Measurements from ENCODE around the gene MED22.
"Not testable (repeated sequence)": the region's sequence is repeated elsewhere in the genome, so short reads cannot be mapped to it uniquely, and the experiment has no call there.

MED22 gene

GRCh38 chr9:133327834-133328484, 20.0 kb downstream of the MED22 start:
- H3K4me1 Mint-ChIP-seq (ENCODE audit: low read depth) = peaks cover 2% of the 10 kb centered on the region
- no peak overlapping the region for H3K4me3 Mint-ChIP-seq
- no peaks in the 10 kb centered on the region for H3K9me3 Mint-ChIP-seq
- H3K27me3 Mint-ChIP-seq (ENCODE audit: low read depth) = no peaks in the 10 kb centered on the region
- peaks cover 6% of the 10 kb centered on the region for H3K36me3 Mint-ChIP-seq (ENCODE audit: low read depth)
- no peak overlapping the region for H3K27ac Mint-ChIP-seq

- H3K9me3 Mint-ChIP-seq; H3K36me3 Mint-ChIP-seq (ENCODE audit: low read depth); H3K27ac Mint-ChIP-seq; H3K4me1 Mint-ChIP-seq (ENCODE audit: low read depth); H3K4me3 Mint-ChIP-seq; H3K27me3 Mint-ChIP-seq (ENCODE audit: low read depth): not testable (repeated sequence)
These were observed 20.9 kb downstream of the MED22 start for GRCh38 chr9:133327021-133327420.

GRCh38 chr9:133323991-133324703, 23.8 kb downstream of the MED22 start:
- Mint-ChIP-seq H3K4me3 (no peak overlapping the region), H3K9me3 (no peaks in the 10 kb centered on the region), H3K27ac (no peak overlapping the region), H3K27me3 (ENCODE audit: low read depth) (no peaks in the 10 kb centered on the region), H3K36me3 (ENCODE audit: low read depth) (no peaks in the 10 kb centered on the region), H3K4me1 (ENCODE audit: low read depth) (no peaks in the 10 kb centered on the region)

DNA sequence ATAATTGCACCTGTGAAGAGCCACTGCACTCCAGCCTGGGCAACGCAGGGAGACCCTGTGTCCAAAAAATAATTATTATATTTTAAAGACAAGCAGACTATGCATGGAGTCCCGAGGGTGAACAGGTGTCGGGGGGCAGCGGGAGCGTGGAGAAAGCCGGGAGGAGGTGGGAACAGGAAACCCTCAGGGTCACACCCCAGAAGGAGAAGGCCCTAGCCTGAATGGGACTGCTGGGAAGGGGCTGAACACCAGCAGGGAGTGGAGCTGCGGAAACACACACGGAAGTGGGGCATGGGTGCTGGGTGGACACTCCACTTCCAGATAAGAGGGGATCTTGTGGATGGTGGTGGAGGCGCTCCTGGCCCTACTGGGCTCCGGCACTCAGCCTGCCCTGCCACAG, 24.7 kb downstream of the MED22 start:
- Mint-ChIP-seq H3K27me3 (ENCODE audit: low read depth) (no peaks in the 10 kb centered on the region), H3K9me3 (no peaks in the 10 kb centered on the region), H3K36me3 (ENCODE audit: low read depth) (no peaks in the 10 kb centered on the region), H3K4me1 (ENCODE audit: low read depth) (no peaks in the 10 kb centered on the region), H3K4me3 (no peak overlapping the region), H3K27ac (no peak overlapping the region)

DNA sequence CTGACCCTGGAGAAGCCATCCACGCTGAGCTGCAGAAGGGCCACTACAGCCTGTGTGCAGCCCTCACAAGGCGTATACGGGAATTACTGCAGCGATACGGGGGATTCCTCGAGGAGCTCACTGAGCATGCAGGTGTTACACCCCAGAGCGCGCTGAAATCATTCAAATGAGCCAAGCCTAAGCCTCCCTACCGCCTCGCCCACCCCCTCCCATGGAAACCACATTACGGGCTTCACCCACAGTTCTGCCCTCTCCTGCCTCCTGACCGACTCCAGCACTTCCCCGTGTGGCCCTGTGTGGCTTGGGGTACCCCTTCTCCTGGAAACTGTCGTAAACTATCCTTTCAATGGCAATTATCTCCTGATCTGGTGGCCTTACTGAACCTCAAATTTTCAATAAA, 25.2 kb downstream of the MED22 start:
- Mint-ChIP-seq H3K27me3 (ENCODE audit: low read depth) (no peaks in the 10 kb centered on the region), H3K4me1 (ENCODE audit: low read depth) (no peaks in the 10 kb centered on the region), H3K27ac (no peak overlapping the region), H3K36me3 (ENCODE audit: low read depth) (no peaks in the 10 kb centered on the region), H3K4me3 (no peak overlapping the region), H3K9me3 (no peaks in the 10 kb centered on the region)

GRCh38 chr9:133321411-133321935, 26.5 kb downstream of the MED22 start:
- Mint-ChIP-seq H3K9me3 (no peaks in the 10 kb centered on the region), H3K4me1 (ENCODE audit: low read depth) (no peaks in the 10 kb centered on the region), H3K27ac (no peak overlapping the region), H3K27me3 (ENCODE audit: low read depth) (no peaks in the 10 kb centered on the region), H3K36me3 (ENCODE audit: low read depth) (no peaks in the 10 kb centered on the region), H3K4me3 (no peak overlapping the region)

GRCh38 chr9:133320421-133320881, 27.5 kb downstream of the MED22 start:
- no peak overlapping the region for H3K4me3 Mint-ChIP-seq
- no peaks in the 10 kb centered on the region for H3K36me3 Mint-ChIP-seq (ENCODE audit: low read depth)
- no peaks in the 10 kb centered on the region for H3K27me3 Mint-ChIP-seq (ENCODE audit: low read depth)
- no peak overlapping the region for H3K27ac Mint-ChIP-seq
- H3K4me1 Mint-ChIP-seq (ENCODE audit: low read depth) = no peaks in the 10 kb centered on the region
- H3K9me3 Mint-ChIP-seq = no peaks in the 10 kb centered on the region

DNA sequence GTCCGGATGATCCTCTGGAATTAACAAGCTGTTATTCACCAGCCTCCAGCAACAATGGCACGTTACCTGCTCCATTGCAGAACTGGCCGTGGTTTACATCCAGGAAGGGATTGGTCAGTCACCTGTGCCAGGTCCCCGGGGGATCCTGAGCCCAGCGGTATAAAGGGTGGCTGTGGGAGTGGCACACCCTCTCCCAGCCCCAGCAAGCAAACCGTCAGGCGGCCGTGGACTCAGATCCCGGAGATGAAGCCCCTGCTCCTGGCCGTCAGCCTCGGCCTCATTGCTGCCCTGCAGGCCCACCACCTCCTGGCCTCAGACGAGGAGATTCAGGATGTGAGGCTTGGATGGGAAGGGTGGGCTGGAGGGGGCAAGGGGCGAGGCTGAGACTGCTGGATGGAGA, 30.4 kb downstream of the MED22 start:
- not testable (repeated sequence) for H3K36me3 Mint-ChIP-seq (ENCODE audit: low read depth); H3K4me3 Mint-ChIP-seq; H3K27me3 Mint-ChIP-seq (ENCODE audit: low read depth); H3K4me1 Mint-ChIP-seq (ENCODE audit: low read depth); H3K27ac Mint-ChIP-seq; H3K9me3 Mint-ChIP-seq

DNA sequence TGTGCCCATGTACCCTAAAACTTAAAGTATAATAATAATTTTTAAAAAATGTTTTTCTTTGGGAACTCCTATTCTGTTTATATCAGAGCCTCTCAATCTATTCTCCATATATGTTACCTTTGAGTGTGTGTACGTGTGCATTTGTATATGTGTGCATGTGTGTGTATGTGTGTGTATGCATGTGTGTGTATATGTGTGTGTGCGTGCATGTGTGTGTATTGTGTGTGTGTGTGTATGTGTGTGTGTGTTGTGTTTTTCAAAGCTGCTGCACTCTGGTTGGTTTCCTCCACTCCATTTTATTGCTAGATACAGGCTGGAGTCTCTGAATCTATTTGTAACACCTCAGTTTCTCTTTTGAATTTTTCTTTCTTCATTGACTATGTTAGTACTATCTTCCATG, 31.9 kb downstream of the MED22 start:
- H3K27me3 Mint-ChIP-seq (ENCODE audit: low read depth) = no peaks in the 10 kb centered on the region
- no peaks in the 10 kb centered on the region for H3K9me3 Mint-ChIP-seq
- H3K4me3 Mint-ChIP-seq = no peak overlapping the region
- no peak overlapping the region for H3K27ac Mint-ChIP-seq
- no peaks in the 10 kb centered on the region for H3K36me3 Mint-ChIP-seq (ENCODE audit: low read depth)
- H3K4me1 Mint-ChIP-seq (ENCODE audit: low read depth) = no peaks in the 10 kb centered on the region

DNA sequence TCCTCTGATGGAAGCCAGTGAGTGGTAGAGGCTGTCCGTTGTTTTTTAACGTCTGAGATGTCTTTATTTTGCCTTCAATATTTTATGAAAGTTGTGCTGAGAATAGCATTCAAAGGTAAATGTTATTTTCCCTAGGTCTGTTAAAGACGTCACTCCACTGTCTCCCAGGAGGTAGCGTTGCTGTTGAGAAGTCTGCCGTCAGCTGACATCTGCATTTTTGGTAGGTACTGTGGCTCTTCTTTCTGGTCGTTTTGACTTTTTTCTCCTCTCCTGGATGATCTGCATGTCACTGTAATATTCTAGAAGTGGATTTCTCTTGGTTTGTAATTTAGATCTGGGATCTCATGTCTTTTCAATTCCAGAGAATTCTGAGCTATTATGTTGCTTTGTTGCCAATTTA, 38.3 kb downstream of the MED22 start:
- H3K27me3 Mint-ChIP-seq (ENCODE audit: low read depth) = peaks cover 8% of the 10 kb centered on the region
- H3K9me3 Mint-ChIP-seq = no peaks in the 10 kb centered on the region
- H3K4me1 Mint-ChIP-seq (ENCODE audit: low read depth) = no peaks in the 10 kb centered on the region
- no peaks in the 10 kb centered on the region for H3K36me3 Mint-ChIP-seq (ENCODE audit: low read depth)
- H3K27ac Mint-ChIP-seq = no peak overlapping the region
- H3K4me3 Mint-ChIP-seq = no peak overlapping the region

GRCh38 chr9:133307301-133307700, 40.6 kb downstream of the MED22 start:
- H3K27me3 Mint-ChIP-seq (ENCODE audit: low read depth) = peaks cover 8% of the 10 kb centered on the region
- H3K27ac Mint-ChIP-seq = no peak overlapping the region
- H3K4me3 Mint-ChIP-seq = no peak overlapping the region
- H3K9me3 Mint-ChIP-seq = no peaks in the 10 kb centered on the region
- H3K36me3 Mint-ChIP-seq (ENCODE audit: low read depth) = no peaks in the 10 kb centered on the region
- no peaks in the 10 kb centered on the region for H3K4me1 Mint-ChIP-seq (ENCODE audit: low read depth)

GRCh38 chr9:133306242-133307204, 41.4 kb downstream of the MED22 start:
- no peak overlapping the region for H3K27ac Mint-ChIP-seq
- H3K36me3 Mint-ChIP-seq (ENCODE audit: low read depth) = no peaks in the 10 kb centered on the region
- no peak overlapping the region for H3K4me3 Mint-ChIP-seq
- H3K27me3 Mint-ChIP-seq (ENCODE audit: low read depth) = peaks cover 8% of the 10 kb centered on the region
- H3K4me1 Mint-ChIP-seq (ENCODE audit: low read depth) = no peaks in the 10 kb centered on the region
- H3K9me3 Mint-ChIP-seq = no peaks in the 10 kb centered on the region

DNA sequence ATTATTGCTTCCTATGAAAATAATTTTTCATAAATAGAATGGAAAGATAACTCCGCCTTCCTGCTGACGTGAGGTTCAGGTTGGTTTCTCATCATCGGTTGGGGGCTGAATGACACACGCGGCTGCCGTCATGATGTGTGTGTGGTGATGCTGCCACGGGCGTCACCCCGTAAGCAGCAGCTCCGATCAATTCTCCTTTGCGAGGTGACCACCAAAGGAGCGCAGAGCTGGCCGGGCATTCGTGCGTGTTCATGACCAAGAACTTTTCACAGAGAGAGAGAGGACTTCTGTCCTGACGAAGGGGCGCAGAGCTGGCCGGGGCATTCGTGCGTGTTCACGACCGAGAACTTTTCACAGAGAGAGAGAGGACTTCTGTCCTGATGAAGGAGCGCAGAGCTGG, 42.2 kb downstream of the MED22 start:
- Mint-ChIP-seq H3K9me3 (no peaks in the 10 kb centered on the region), H3K4me1 (ENCODE audit: low read depth) (no peaks in the 10 kb centered on the region), H3K27ac (no peak overlapping the region), H3K4me3 (no peak overlapping the region), H3K27me3 (ENCODE audit: low read depth) (peaks cover 8% of the 10 kb centered on the region), H3K36me3 (ENCODE audit: low read depth) (no peaks in the 10 kb centered on the region)

DNA sequence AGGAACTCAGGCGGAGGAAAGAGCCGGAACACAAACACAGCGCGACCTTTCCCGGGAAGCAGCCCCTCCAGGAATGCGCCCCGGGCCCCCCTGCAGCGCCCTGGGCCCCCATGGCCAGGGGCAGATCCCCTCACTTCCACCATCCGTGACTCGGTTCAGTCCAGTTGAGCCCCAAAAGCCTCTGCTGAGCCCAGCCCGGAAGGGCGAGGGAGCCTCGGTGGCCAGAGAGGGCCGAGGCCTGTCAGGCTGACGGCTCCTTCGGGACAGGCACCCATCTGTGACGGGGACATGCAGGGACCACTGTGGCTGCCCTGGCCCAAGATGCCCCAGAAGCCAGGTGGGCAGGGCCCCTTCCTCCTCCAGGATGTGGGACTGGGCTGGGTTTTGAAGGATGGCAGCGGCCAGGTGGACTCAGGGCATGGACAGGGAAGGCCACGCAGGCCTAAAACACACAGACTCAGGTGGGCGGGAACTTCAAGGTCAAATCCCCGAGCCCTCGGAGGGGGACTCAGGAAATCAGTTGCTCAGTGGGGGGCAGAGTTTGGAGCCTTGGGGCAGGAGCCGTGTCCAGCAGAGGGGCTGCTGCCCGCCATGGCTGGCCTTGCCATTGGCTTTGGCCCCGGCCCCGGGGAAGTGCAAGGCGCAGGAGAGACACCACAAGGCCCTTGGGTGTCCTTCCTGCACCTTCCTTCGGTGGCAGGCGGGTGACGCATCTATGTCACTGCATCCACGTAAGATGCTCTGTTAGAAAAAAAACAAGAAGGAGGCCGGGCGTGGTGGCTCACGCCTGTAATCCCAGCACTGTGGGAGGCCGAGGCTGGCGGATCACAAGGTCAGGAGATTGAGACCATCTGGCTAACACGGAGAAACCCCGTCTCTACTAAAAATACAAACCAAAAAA, 43.2 kb downstream of the MED22 start:
- Mint-ChIP-seq H3K27me3 (ENCODE audit: low read depth) (peaks cover 6% of the 10 kb centered on the region), H3K4me1 (ENCODE audit: low read depth) (no peaks in the 10 kb centered on the region), H3K9me3 (no peaks in the 10 kb centered on the region), H3K27ac (no peak overlapping the region), H3K4me3 (no peak overlapping the region), H3K36me3 (ENCODE audit: low read depth) (no peaks in the 10 kb centered on the region)

Measured in T-helper 1 cell treated with Interleukin-12 subunit alpha and Interleukin-12 subunit beta and Interleukin-4 antibody, amounts not matched to agents 30 μg/mL and 1 μg/mL, for 36 hours (primary cell).